B cell (primary cell): ENCODE data around the gene PARK7. TPM values are rescaled to one million over a fixed set of nuclear protein-coding genes. Genes with fewer than 3 reads are reported as not detected.

Experiments used
- ATAC-seq: fragments of 200-7000 bp; cut with Tn5 transposase; one replicate; pipeline ENCODE4 v1.10.0; 2021; ENCODE audit warnings: low read depth, mild to moderate bottlenecking, moderate number of reproducible peaks, moderate library complexity
- CTCF ChIA-PET: fragments of 350-600 bp; sonication (Branson Sonifier 250); formaldehyde crosslinking; loops from one replicate; lab custom pipeline; 2021; ENCODE audit warnings: antibody characterized with exemption, inconsistent platforms; lab: Charles Lee
- POLR2A ChIA-PET: fragments of 350-600 bp; sonication (Branson Sonifier 250); formaldehyde crosslinking; loops from one replicate; lab custom pipeline; 2021; ENCODE audit warnings: antibody characterized with exemption; lab: Charles Lee
- DNase-seq: peaks from one replicate; pipeline ENCODE4 v3.0.0; 2013
- H2AFZ ChIP-seq: 2 replicates; pipeline ENCODE4 v1.6.1; 2012; ENCODE audit warnings: mild to moderate bottlenecking, low read depth, low read length; ENCODE audit not compliant: insufficient read depth, poor library complexity, severe bottlenecking
- H3K27ac ChIP-seq, 2 donors: 1 replicate in 1 of 2; 2 replicates in 1 of 2; pipeline ENCODE4 v1.5.1; 2012 to 2013; ENCODE audit warnings: low read length in 2 of 2, mild to moderate bottlenecking in 2 of 2, moderate library complexity in 1 of 2
- H3K27me3 ChIP-seq, 4 experiments: fragments of 200-600 bp in 1 of 4; sonication (generic) in 1 of 4; replicated peaks in 1 of 4; 1 replicate in 2 of 4; 2 replicates in 2 of 4; pipeline versions ENCODE4 v1.6.1 to v1.7.0; 2013 to 2016; ENCODE audit warnings: low read length in 3 of 4, mild to moderate bottlenecking in 2 of 4, mixed read lengths in 1 of 4, moderate library complexity in 1 of 4; ENCODE audit not compliant: insufficient read depth in 4 of 4, control insufficient read depth in 3 of 4; ENCODE audit errors: control extremely low read depth in 1 of 4
- H3K36me3 ChIP-seq, 2 experiments: replicated peaks in 1 of 2; 1 replicate in 1 of 2; 2 replicates in 1 of 2; pipeline versions ENCODE4 v1.6.1 to v1.7.1; 2013; ENCODE audit warnings: low read length in 1 of 2; ENCODE audit not compliant: insufficient read depth in 2 of 2, control insufficient read depth in 1 of 2; ENCODE audit errors: control extremely low read depth in 1 of 2, extremely low read depth in 1 of 2
- H3K4me1 ChIP-seq, 2 donors: fragments of 200-600 bp in 1 of 2; sonication (generic) in 1 of 2; 1 replicate in 1 of 2; 2 replicates in 1 of 2; pipeline versions ENCODE4 v1.5.1 to v1.6.1; 2013 to 2017; ENCODE audit warnings: low read length in 2 of 2; ENCODE audit not compliant: control insufficient read depth in 2 of 2, insufficient read depth in 2 of 2
- H3K4me2 ChIP-seq: replicated peaks from 2 replicates; pipeline ENCODE3; 2012; ENCODE audit warnings: mild to moderate bottlenecking, low read depth, low read length; ENCODE audit not compliant: poor library complexity, severe bottlenecking
- H3K4me3 ChIP-seq, 5 experiments: fragments of 200-600 bp in 1 of 5; sonication (generic) in 1 of 5; 1 replicate in 3 of 5; 2 replicates in 2 of 5; pipeline versions ENCODE4 v1.5.1 to v1.7.0; 2011 to 2016; ENCODE audit warnings: low read length in 4 of 5, mild to moderate bottlenecking in 4 of 5, low read depth in 2 of 5, control low read depth in 1 of 5, moderate library complexity in 1 of 5; ENCODE audit not compliant: insufficient read depth in 1 of 5; ENCODE audit errors: control extremely low read depth in 1 of 5, extremely low read depth in 1 of 5
- H3K79me2 ChIP-seq: fragments of 200-600 bp; sonication (generic); one replicate; pipeline ENCODE4 v1.6.0; 2016; ENCODE audit warnings: low read length; ENCODE audit not compliant: control insufficient read depth, insufficient read depth
- H3K9ac ChIP-seq: fragments of 200-600 bp; sonication (generic); 2 replicates; pipeline ENCODE4 v1.6.1; 2017; ENCODE audit warnings: mild to moderate bottlenecking, low read length, moderate library complexity
- H3K9me3 ChIP-seq, 3 donors: one replicate each; pipeline versions ENCODE4 v1.6.1 to v1.7.1; 2013; ENCODE audit warnings: low read length in 2 of 3; ENCODE audit not compliant: control insufficient read depth in 2 of 3, insufficient read depth in 1 of 3; ENCODE audit errors: control extremely low read depth in 1 of 3
- H4K20me1 ChIP-seq: 2 replicates; pipeline ENCODE4 v1.6.0; 2012; ENCODE audit warnings: mild to moderate bottlenecking, low read length; ENCODE audit not compliant: insufficient read depth, control insufficient read depth, poor library complexity, severe bottlenecking
- H3K27ac Mint-ChIP-seq: one replicate; pipeline ENCODE4 v1.8.0; 2021; ENCODE audit warnings: mixed read lengths
- H3K27me3 Mint-ChIP-seq: one replicate; pipeline ENCODE4 v1.8.0; 2021; ENCODE audit warnings: mixed read lengths
- H3K4me1 Mint-ChIP-seq: one replicate; pipeline ENCODE4 v1.8.0; 2021; ENCODE audit warnings: mixed read lengths
- H3K4me3 Mint-ChIP-seq: one replicate; pipeline ENCODE4 v1.8.0; 2021; ENCODE audit warnings: mixed read lengths
- H3K9me3 Mint-ChIP-seq: one replicate; pipeline ENCODE4 v1.8.0; 2022; ENCODE audit warnings: mixed read lengths; ENCODE audit not compliant: insufficient read depth
- CTCF ChIP-seq: fragments of 200-600 bp; IDR thresholded peaks from one replicate; pipeline ENCODE4 v1.8.0; 2022; ENCODE audit warnings: antibody characterized with exemption, mild to moderate bottlenecking
- EZH2 ChIP-seq: IDR thresholded peaks from 2 replicates; pipeline ENCODE4 v1.6.1; 2012; ENCODE audit warnings: borderline replicate concordance, low read depth, mild to moderate bottlenecking, moderate library complexity, low read length; ENCODE audit not compliant: insufficient read depth, poor library complexity, severe bottlenecking
- WGBS: methylation state at CpG from one replicate; pipeline ENCODE4 v1.1.5; 2013; ENCODE audit warnings: missing lambda C conversion rate; ENCODE audit not compliant: insufficient coverage; 5-methylcytosine and 5-hydroxymethylcytosine counted together
- intact Hi-C: fragments of 100-400 bp; cut with micrococcal nuclease; formaldehyde crosslinking; loops from one replicate; pipeline ENCODE4 v1.10.0; 2022
- polyA plus RNA-seq: library from polyadenylated mRNA; depleted of rRNA; stranded (reverse); fragments of >200 nt; gene quantifications from 2 replicates; pipeline ENCODE4 v1.2.3, GENCODE V29; 2012
- total RNA-seq, 2 donors: library from RNA; stranded (reverse); fragments of 120-200 nt in 1 of 2; gene quantifications; 1 replicate in 1 of 2; 2 replicates in 1 of 2; pipeline versions ENCODE4 v1.2.3 to v1.2.4, GENCODE V29; 2013 to 2022

Gene PARK7
- total and polyA plus RNA-seq, 2 donors (not counting 1 experiment from before 2014, with no cell fraction given), result 63.9 to 118 TPM

DNA sequence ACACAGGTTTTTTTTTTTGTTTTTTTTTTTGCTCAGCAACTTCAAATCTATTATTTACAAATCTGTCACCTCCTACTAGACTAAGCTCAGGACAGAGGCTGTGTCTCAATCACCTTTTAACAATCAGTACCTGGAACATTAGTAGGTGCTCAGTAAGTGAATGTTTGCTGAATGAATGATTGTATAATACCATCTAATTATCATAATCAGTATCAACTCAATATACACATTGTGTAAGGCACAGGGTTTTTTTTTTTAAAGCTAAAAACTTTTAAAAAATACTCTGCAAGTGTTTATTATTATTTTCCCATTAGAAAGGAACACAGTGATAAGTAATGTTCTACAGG, 55.4 kb downstream of the PARK7 start:
- Histone ChIP-seq H3K9me3 (peaks cover 0 to 1% (median 0%) of the 10 kb centered on the region in 3 donors), H3K4me3 (no peak overlapping the region), H3K27me3 (peaks cover 0 to 25% (median 11%) of the 10 kb centered on the region in 4 experiments), H3K9ac (no peak overlapping the region), H3K4me2 (no peak overlapping the region), H3K4me1 (peaks cover 3 to 8% of the 10 kb centered on the region in 2 donors), H2AFZ (no peak overlapping the region), H3K36me3 (no peaks in the 10 kb centered on the region), H4K20me1 (no peaks in the 10 kb centered on the region), H3K27ac (no peak overlapping the region), H3K79me2 (no peaks in the 10 kb centered on the region)
- intact Hi-C loops, result no loop called here
- Mint-ChIP-seq H3K27ac (no peak overlapping the region), H3K4me1 (peaks cover 4% of the 10 kb centered on the region), H3K27me3 (peaks cover 27% of the 10 kb centered on the region), H3K9me3 (no peaks in the 10 kb centered on the region), H3K4me3 (no peak overlapping the region)
- POLR2A ChIA-PET, result no interaction called here
- CTCF ChIA-PET, result interaction anchor here (0.8 to 9.9 kb wide), 5 partner anchors 34 to 832 kb away, joined by 3 to 182 read pairs (median 40); no protein-coding TSS in a partner anchor
- no peak for TF ChIP-seq CTCF
- ATAC-seq, result no peak
- no peak for DNase-seq

DNA sequence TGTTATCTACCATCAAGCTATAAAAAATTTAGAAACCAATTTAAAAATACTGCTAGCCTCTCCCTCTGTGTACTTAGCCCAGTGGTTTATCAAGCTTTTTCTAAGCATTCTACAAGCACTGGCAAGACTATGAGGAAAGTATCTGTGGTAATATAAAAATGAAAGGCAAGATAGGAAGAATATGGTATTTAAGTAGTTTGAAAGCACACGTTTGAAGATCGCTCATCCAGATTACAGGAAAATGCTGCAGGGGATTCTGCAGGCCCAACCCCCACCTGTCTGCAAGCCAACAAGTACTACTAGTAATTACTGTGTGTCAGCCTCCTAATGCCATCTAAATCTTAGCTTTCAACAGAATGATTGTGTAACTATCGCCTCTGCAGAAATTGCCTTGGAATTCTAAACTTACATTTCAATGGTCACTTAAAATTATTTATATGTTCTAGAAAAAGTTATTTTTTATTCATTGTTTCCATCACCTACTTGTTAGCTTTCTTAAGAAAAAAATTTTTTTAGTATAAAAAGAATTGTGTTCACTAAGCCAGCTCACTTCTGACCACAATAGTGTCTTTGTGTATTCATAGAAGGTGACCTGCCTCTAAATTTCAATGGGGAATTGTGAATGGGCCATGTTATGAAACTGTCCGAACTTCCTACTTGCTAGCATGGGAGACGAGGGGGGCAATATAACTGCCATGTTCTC, 56.1 kb downstream of the PARK7 start:
- no peak for ATAC-seq
- H4K20me1 ChIP-seq, result no peaks in the 10 kb centered on the region
- H3K27ac Mint-ChIP-seq, result no peak overlapping the region
- no peak for DNase-seq
- intact Hi-C loops, result no loop called here
- no peaks in the 10 kb centered on the region for H3K79me2 ChIP-seq
- no peak overlapping the region for H3K4me3 Mint-ChIP-seq
- H3K9ac ChIP-seq, result no peak overlapping the region
- H3K27me3 Mint-ChIP-seq, result peaks cover 27% of the 10 kb centered on the region
- H3K4me1 ChIP-seq, result peaks cover 3 to 8% of the 10 kb centered on the region in 2 donors
- no peak overlapping the region for H3K4me2 ChIP-seq
- H3K36me3 ChIP-seq, result no peaks in the 10 kb centered on the region
- H3K27ac ChIP-seq, result no peak overlapping the region
- peaks cover 0 to 1% (median 0%) of the 10 kb centered on the region in 3 donors for H3K9me3 ChIP-seq
- ChIA-PET POLR2A (no interaction called here), CTCF (interaction anchor here (1.2 to 9.9 kb wide), 5 partner anchors 14 to 831 kb away, joined by 3 to 182 read pairs (median 40); no protein-coding TSS in a partner anchor)
- H3K27me3 ChIP-seq, result peaks cover 0 to 25% (median 11%) of the 10 kb centered on the region in 4 experiments
- TF ChIP-seq EZH2 (no peak), CTCF (no peak)
- WGBS, result no CpG with 5 or more reads among the region's 5 CpGs
- H3K4me3 ChIP-seq, result no peak overlapping the region
- H2AFZ ChIP-seq, result no peak overlapping the region
- H3K4me1 Mint-ChIP-seq, result peaks cover 4% of the 10 kb centered on the region
- no peaks in the 10 kb centered on the region for H3K9me3 Mint-ChIP-seq
